ENCODE data around the gene STC2. TPM values are rescaled to one million over a fixed set of nuclear protein-coding genes. Genes with fewer than 3 reads are reported as not detected.

STC2 gene
- total and polyA plus RNA-seq, 8 donors, result 2.9 to 5.6 (median 5.0) TPM

DNA sequence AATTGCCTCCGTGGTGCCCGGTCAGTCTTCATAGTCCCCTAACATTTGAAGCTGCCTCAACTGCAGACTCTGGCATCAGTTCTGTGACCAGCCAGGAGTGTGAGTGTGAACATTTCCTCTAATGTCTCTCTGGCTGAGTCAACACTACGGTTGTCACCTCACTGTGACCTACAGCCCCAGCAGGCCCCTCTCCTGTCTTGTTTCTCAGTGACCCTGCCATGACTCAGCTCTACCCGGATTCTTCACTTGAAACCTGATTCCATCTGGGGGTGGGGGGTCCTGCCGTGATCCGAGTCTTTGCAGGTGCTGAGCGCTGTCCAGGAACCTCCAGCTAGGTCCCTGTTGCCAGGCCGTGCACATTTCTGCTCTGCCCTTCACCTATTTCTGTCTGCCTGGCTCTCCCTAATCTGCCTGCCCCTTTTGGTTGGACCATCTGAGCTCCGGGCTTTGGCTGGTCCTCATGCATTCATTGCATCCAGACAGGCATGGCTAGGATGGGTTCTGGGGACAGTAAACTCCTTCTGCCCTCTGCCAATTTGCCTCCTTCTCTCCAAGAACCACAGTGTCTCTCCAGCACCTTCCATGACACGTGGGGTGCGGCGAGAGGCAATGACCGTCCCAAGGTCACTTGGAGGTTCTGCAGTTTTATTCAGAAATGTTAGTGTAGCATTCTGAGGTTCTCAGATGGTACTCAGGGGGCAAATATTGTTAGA, 24.2 kb downstream of the STC2 start:
- intact Hi-C loops (cut with DNase I), result no loop called here
- no peak overlapping the region for H3K27ac ChIP-seq

DNA sequence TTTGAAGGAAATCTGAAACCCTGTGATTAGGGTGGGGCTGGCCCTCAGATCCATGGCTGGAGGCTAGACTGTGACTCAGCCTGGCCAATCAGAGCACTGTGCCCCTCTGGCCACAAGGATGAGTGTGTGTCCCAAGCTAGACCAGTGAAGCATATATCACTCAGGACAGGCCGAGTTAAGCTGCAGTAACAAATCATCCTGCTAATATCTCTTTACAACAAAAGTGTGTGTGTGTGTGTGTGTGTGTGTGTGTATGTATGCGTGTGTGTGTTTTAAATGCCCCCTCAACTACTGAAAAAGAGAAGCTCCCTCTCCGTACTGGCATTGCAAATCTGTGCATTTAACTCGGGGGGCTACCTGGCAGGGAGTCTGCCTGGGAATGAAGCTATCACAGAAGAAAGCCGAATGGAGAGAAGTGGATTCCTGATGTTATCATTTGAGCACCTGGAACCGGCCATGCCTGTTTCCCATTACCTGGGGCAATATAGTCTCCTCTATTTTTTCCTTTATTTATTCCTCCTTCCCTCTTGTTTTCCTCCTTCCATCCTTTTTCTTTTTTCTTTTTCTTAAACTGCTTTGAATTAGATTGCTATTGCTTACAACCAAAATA, 25.6 kb downstream of the STC2 start:
- H3K27ac ChIP-seq, result no peak overlapping the region
- DNase-seq, result no peak
- TF ChIP-seq, protein P1, sequence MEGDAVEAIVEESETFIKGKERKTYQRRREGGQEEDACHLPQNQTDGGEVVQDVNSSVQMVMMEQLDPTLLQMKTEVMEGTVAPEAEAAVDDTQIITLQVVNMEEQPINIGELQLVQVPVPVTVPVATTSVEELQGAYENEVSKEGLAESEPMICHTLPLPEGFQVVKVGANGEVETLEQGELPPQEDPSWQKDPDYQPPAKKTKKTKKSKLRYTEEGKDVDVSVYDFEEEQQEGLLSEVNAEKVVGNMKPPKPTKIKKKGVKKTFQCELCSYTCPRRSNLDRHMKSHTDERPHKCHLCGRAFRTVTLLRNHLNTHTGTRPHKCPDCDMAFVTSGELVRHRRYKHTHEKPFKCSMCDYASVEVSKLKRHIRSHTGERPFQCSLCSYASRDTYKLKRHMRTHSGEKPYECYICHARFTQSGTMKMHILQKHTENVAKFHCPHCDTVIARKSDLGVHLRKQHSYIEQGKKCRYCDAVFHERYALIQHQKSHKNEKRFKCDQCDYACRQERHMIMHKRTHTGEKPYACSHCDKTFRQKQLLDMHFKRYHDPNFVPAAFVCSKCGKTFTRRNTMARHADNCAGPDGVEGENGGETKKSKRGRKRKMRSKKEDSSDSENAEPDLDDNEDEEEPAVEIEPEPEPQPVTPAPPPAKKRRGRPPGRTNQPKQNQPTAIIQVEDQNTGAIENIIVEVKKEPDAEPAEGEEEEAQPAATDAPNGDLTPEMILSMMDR (IDR thresholded peaks at IDR 0.05), result no peak
- peak; percentile 56 for ATAC-seq
- no peak overlapping the region for H3K4me3 ChIP-seq
- peaks cover 0 to 7% of the 10 kb centered on the region in 2 donors for H3K27me3 ChIP-seq
- intact Hi-C loops (cut with DNase I), result no loop called here
- H3K9me3 ChIP-seq, result peaks cover 0 to 2% of the 10 kb centered on the region in 2 donors
- H3K4me1 ChIP-seq, result no peaks in the 10 kb centered on the region
- no peaks in the 10 kb centered on the region for H3K36me3 ChIP-seq

More for the DNA sequence above, 24.2 kb downstream of the STC2 start:
- no peak for DNase-seq
- no peak for ATAC-seq
- Histone ChIP-seq H3K27me3 (peaks cover 0 to 7% of the 10 kb centered on the region in 2 donors), H3K4me1 (no peaks in the 10 kb centered on the region), H3K4me3 (no peak overlapping the region), H3K9me3 (peaks cover 0 to 7% of the 10 kb centered on the region in 2 donors), H3K36me3 (no peaks in the 10 kb centered on the region)
- TF ChIP-seq, protein P1 (IDR thresholded peaks at IDR 0.05), result no peak

- no peak overlapping the region for H3K4me3 ChIP-seq
- H3K27me3 ChIP-seq, result peaks cover 0 to 7% of the 10 kb centered on the region in 2 donors
- no peak overlapping the region for H3K27ac ChIP-seq
- no peaks in the 10 kb centered on the region for H3K9me3 ChIP-seq
- intact Hi-C loops (cut with DNase I), result no loop called here
- no peaks in the 10 kb centered on the region for H3K4me1 ChIP-seq
- TF ChIP-seq, protein P1 (IDR thresholded peaks at IDR 0.05), result no peak
- no peaks in the 10 kb centered on the region for H3K36me3 ChIP-seq
- ATAC-seq (no peak), DNase-seq (peak in 1 of 4 donors; percentile 82)
These were observed 26.3 kb downstream of the STC2 start for GRCh38 chr5:173301695-173302545.

GRCh38 chr5:173300389-173301047, 27.7 kb downstream of the STC2 start:
- TF ChIP-seq, protein P1 (IDR thresholded peaks at IDR 0.05), result no peak
- H3K27me3 ChIP-seq, result peaks cover 0 to 14% of the 10 kb centered on the region in 2 donors
- H3K27ac ChIP-seq, result no peak overlapping the region
- no peak overlapping the region for H3K4me3 ChIP-seq
- intact Hi-C loops (cut with DNase I), result no loop called here
- no peaks in the 10 kb centered on the region for H3K36me3 ChIP-seq
- DNase-seq (peak in 1 of 4 donors; percentile 83), ATAC-seq (no peak)
- H3K9me3 ChIP-seq, result no peaks in the 10 kb centered on the region
- no peaks in the 10 kb centered on the region for H3K4me1 ChIP-seq
